HuH-7.5 (cell line): ENCODE results near the gene COX5A.
"Not testable (repeated sequence)": the region's sequence is repeated elsewhere in the genome, so short reads cannot be mapped to it uniquely, and the experiment has no call there.

Experiments used
- DNase-seq: peaks from one replicate; pipeline ENCODE4 v3.0.0; 2011; ENCODE audit warnings: low spot score

The COX5A gene

GRCh38 chr15:74955796-74956647, 18.1 kb upstream of the COX5A start:
- DNase-seq = no peak

DNA sequence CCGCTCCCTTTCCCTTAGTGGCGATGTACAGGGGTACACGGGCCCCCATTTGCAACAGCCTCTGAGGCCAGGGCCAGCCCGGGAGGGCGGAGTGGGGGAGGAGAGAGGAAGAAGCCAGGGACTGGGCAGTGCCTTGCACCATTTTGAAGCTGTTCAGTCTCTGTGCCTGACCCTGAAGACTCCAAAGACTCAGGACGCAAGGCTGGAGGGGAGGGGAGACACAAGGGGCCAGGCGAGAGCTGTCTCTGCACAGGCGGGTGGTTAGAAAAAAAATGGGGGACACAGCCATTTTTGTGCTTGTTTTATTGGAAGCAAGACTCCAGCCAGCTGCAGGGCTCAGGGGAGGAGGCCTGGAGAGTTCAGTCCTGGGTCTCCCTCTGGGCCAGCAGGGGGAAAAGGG, 17.1 kb upstream of the COX5A start:
- DNase-seq = no peak

GRCh38 chr15:74954515-74954914, 16.6 kb upstream of the COX5A start:
- no peak for DNase-seq

DNA sequence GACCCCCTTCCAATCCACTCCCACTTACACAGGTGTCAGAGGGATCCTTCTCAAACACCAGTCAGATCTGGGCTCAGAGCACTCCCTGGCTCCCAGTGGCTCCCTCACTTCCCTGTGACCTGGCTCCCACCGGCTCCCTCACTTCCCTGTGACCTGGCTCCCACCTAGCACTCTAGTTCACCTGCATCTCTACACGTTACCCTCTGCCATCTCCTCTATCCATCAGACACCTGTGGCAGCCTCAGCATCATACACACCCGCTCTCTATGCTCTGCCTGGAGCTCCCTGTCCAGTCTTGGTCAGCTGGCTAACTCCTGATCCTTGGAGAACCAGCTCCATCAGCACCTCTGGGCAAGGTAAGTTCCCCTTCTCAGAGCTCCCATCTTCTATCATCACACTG, 13.1 kb upstream of the COX5A start:
- DNase-seq = no peak

DNA sequence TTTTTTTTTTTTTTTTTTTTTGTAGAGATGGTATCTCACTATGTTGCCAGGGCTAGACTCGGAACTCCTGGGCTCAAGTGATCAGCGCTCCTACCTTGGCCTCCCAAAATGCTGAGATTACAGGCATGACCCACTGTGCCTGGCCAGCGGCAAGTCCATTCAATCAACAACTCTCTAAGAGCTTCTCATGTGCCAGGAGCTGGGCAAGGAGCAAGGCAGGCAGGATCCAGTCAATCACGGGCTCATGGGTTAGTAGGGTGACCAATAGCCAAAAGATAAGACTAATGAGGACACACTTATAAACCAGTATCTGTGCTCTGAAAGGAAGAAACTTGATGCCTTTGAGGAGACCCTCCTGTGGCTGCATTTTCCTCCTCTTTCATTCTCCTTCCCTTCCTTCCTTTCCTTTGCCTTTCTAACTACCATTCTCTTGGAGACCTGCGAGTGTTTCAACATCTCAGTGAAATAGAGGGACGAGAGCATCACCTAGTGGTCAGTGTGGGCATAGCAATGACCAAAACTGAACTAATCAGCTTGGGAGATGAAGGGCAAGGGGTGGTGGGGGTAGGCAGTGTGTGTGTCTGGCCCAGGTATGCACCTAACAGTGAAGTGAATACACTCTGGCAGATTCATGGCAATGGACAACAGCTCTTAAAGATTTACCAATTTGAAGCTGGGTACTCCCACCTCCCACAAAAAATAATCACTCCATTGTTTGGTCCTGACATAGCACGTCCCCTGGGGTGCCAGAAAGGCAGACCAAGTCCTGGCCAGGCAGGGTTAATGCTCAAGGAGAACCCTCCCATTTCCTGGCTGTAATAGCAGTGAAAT, 12.4 kb upstream of the COX5A start:
- peak; percentile 79 for DNase-seq

DNA sequence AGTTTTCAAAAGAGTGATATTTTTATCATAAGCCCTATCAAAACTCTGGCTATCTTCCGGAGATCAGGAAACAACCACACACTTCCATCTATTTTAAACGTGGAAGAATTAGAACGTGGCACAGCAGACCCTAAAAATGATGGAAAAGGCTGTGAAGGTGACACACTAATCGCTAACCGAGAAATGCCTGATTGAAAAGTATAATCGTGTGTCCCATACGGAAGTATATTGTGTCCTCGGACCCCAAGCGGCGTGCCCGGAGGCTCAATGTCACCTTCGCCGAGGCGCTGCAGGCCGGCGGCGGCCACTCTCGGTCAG, 642 bp downstream of the COX5A start:
- DNase-seq = no peak

GRCh38 chr15:74935193-74935592, 2.7 kb downstream of the COX5A start:
- DNase-seq = not testable (repeated sequence)

- no peak for DNase-seq
Observed at GRCh38 chr15:74933573-74933972, 4.3 kb downstream of the COX5A start.

- peak; percentile 53 for DNase-seq
Observed at GRCh38 chr15:74928771-74929198, 9.1 kb downstream of the COX5A start.

DNA sequence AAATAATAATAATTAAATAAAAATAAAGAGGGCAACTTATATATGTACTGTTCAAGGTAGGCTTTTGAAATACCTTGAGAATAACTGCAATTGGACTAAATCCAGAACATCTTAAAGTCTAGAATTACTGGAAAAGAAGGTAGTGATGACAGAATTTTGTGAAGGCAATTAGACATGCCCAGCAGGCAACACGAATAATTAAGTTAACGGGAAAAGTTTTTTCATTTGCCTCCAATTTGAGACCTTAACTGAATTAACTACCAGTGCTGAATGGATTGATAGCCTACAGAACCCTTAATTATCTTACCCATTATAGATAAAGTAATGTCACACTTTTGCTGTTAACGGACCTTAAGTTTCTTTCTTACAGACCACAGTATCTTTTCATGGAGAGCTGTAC, 13.3 kb downstream of the COX5A start:
- DNase-seq = no peak

- no peak for DNase-seq
Observed at GRCh38 chr15:74920456-74920855, 17.4 kb downstream of the COX5A start.

GRCh38 chr15:74917676-74918075, 20.2 kb downstream of the COX5A start:
- DNase-seq = no peak

DNA sequence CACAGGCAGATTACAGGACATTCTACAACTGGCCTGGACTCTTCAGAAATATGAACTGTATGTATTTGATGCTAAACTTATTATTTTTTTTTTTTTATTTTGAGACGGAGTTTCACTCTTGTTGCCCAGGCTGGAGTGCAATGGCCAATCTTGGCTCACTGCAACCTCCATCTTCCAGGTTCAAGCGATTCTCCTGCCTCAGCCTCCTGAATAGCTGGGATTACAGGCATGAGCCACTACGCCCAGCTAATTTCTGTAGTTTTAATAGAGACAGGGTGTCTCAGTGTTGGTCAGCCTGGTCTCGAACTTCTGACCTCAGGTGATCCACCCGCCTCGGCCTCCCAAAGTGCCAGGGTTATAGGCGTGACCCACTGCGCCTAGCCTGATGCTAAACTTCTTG, 24.1 kb downstream of the COX5A start:
- DNase-seq = not testable (repeated sequence)

- no peak for DNase-seq
Observed at GRCh38 chr15:74913041-74913440, 24.8 kb downstream of the COX5A start.

GRCh38 chr15:74908635-74909034, 29.2 kb downstream of the COX5A start:
- no peak for DNase-seq

- no peak for DNase-seq
Observed at GRCh38 chr15:74907163-74907870, 30.6 kb downstream of the COX5A start.

DNA sequence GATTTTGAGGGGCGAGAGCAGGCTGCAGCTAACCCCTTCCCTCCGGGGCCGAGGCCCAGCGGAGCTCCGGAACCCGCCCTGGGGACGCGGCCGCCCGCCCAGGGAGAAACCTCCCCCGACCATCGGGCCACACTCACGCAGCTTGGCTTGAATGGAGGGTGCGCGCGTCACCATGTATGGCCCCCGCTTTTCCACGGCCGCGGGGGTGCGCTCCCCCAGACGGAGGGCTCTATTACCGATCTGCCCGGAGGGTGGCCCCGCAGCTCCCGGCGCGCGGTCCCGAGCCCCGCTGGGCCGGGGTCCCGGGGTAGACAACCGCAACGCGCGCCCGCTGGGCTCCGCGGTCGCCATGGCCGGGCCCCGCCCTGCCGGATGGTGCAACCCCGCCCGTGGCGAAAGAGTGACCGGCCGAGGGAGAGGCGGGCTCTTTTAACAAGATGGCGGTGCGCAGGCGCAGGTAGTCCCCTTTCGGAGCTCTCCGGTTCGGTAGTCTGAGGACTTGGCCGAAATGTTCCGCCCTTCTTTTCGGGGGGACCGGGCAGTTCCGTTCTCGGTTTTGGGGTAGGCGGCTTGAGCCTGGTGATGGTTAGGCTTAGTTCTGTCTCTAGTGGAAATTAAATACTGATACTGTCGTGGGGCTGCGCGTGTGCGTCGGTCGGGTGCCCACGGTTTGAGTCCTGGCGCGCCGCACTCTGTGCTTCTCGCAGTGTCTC, 31.3 kb downstream of the COX5A start, which contains the start of gene FAM219B:
Gene FAM219B, minus strand, starts transcription at position 402 of the 713 bp plus-strand sequence. Its CDS starts 51 bp downstream, at position 351.
- peak; percentile 94 for DNase-seq

GRCh38 chr15:74906067-74906449, 31.8 kb downstream of the COX5A start:
- no peak for DNase-seq

DNA sequence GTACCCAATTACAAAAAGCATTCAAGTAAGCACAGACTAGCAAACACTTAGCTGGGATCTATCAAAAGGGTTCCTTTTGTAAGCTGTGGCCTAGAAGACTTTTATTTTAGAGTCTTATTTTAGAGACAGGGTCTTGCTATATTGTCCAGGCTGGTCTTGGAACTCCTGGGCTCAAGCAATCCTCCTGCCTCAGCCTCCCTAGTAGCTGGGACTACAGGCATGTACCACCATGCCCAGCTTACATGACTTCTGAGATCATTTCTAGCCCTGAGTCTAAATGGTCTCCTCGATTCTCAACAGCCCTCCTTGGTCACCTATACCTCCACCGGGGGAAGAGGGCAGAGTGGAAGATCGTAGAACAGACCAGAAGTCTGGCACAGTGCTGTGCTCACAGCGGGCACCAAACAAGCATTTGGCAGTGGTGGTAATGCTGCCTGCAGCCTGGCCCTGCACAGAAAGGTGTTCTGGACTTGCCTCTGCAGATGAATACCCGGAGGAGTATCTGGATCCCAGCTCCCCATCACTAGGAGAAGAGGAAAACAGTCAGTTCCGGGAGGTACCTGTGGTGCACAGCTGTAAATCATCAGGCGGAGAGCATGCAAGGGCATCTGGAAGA, 33.6 kb downstream of the COX5A start:
- no peak for DNase-seq

- DNase-seq = no peak
Observed at GRCh38 chr15:74903676-74904075, 34.2 kb downstream of the COX5A start.

DNA sequence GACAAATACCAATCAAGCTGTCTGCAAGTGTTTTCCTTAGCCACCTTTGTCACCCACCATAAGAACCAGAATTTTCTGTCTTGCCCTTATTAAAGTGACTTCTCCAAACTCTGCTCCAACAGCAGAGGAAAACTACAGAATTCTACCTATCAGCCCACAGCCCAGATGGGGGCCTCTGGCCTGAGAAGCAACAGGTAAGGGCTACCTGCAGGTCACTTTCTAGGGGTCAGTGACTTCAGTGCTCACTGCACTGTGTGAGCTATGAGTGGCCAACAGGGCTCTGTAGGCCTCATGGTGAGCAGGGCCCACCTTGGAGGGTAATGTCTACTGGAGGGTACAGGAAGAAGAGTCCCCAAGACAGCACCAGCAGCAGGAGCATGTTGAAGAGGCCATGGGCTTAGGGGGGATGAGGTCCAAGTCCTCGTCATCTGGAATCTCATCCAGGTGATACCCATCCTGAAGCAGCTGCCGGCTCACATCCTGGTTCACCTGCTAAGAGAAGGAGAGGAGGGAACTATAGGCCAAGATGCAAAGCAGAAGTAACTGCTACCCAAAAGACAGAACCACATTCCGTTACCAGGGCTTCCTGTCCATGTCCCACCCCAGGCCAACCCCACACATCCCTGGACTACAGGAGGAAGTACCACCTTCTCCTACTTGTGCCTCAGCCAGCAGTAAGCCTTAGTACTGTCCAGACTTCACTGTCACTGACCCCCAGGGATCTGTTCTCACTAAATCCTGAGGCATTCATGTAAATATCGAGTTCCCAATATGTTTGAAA, 35.4 kb downstream of the COX5A start:
- DNase-seq = no peak
